RWPE2 (cell line): Measurements from ENCODE around the gene PLCB1.

Experiments
- ATAC-seq: fragments of 200-7000 bp; cut with Tn5 transposase; 3 replicates; pipeline ENCODE4 v1.9.1; 2021; ENCODE audit warnings: low read depth
- DNase-seq: peaks from one replicate; pipeline ENCODE4 v3.0.0-alpha.2; 2020; ENCODE audit warnings: low spot score
- H3K27ac ChIP-seq: fragments of 450-650 bp; 2 replicates; pipeline ENCODE4 v1.5.1; 2017; ENCODE audit warnings: mild to moderate bottlenecking; ENCODE audit not compliant: poor library complexity, severe bottlenecking
- H3K27me3 ChIP-seq: fragments of 250-450 bp; sonication (Bioruptor Pico); 2 replicates; pipeline ENCODE4 v1.5.1; 2021; ENCODE audit warnings: mild to moderate bottlenecking, moderate library complexity; ENCODE audit not compliant: insufficient read depth, poor library complexity, severe bottlenecking
- H3K36me3 ChIP-seq: fragments of 250-450 bp; sonication (Bioruptor Pico); 2 replicates; pipeline ENCODE4 v1.5.1; 2020; ENCODE audit warnings: low read depth, mild to moderate bottlenecking, moderate library complexity
- H3K4me1 ChIP-seq: fragments of 250-450 bp; sonication (Bioruptor Pico); 2 replicates; pipeline ENCODE4 v1.5.1; 2021; ENCODE audit warnings: mild to moderate bottlenecking, moderate library complexity; ENCODE audit not compliant: insufficient read depth, poor library complexity, severe bottlenecking
- H3K4me3 ChIP-seq: fragments of 250-450 bp; sonication (Bioruptor Pico); 2 replicates; pipeline ENCODE4 v1.5.1; 2021; ENCODE audit warnings: mild to moderate bottlenecking, moderate library complexity; ENCODE audit not compliant: severe bottlenecking
- H3K9me3 ChIP-seq: fragments of 250-450 bp; sonication (Bioruptor Pico); 2 replicates; pipeline ENCODE4 v1.5.1; 2021; ENCODE audit warnings: mild to moderate bottlenecking, moderate library complexity; ENCODE audit not compliant: severe bottlenecking
- TF ChIP-seq, protein P1 (sequence below): fragments of 450-650 bp; IDR thresholded peaks from one replicate; pipeline ENCODE4 v1.5.1; 2017; ENCODE audit warnings: mild to moderate bottlenecking, moderate library complexity; ENCODE audit not compliant: poor library complexity, severe bottlenecking

Gene PLCB1

DNA sequence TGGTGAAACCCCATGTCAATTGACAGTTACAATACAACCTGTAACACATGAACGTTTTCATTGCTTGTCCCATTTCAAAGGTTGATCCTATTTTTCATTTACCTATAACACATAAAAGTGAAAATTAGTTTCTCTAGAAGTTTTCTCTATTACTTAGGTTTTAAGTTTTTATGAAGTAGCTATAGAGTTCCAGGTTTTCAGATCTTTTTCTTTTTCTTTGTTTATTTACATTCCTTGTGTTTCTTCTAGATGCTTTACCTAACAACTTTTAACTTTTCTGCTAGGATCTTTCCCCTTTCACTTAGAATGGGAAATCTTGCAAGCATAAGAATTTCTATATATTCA lies 232.6 kb downstream of the PLCB1 start:
- DNase-seq (no peak), ATAC-seq (no peak)
- H3K9me3 ChIP-seq, result no peaks in the 10 kb centered on the region
- TF ChIP-seq, protein P1, sequence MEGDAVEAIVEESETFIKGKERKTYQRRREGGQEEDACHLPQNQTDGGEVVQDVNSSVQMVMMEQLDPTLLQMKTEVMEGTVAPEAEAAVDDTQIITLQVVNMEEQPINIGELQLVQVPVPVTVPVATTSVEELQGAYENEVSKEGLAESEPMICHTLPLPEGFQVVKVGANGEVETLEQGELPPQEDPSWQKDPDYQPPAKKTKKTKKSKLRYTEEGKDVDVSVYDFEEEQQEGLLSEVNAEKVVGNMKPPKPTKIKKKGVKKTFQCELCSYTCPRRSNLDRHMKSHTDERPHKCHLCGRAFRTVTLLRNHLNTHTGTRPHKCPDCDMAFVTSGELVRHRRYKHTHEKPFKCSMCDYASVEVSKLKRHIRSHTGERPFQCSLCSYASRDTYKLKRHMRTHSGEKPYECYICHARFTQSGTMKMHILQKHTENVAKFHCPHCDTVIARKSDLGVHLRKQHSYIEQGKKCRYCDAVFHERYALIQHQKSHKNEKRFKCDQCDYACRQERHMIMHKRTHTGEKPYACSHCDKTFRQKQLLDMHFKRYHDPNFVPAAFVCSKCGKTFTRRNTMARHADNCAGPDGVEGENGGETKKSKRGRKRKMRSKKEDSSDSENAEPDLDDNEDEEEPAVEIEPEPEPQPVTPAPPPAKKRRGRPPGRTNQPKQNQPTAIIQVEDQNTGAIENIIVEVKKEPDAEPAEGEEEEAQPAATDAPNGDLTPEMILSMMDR, result no peak
- no peaks in the 10 kb centered on the region for H3K36me3 ChIP-seq
- no peak overlapping the region for H3K4me3 ChIP-seq
- H3K27ac ChIP-seq, result no peak overlapping the region
- no peaks in the 10 kb centered on the region for H3K4me1 ChIP-seq
- H3K27me3 ChIP-seq, result peaks cover 13% of the 10 kb centered on the region

DNA sequence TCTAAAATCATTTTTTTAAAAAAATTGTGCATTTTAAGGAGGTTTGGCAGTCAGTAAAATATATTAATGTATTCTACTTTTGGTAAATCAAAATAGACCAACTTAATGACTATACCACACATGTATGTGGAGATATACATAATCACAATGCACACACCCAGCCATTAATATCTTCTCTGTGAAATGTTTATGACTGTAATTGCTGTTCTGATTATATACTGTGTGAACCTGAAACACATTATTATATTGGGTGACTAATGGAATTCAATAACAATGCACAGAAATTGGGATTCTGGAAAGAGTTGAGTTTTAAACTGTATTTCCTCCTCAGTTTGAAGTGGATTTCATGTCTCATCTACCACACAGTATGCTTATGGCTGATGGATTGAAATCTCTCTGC lies 233.6 kb downstream of the PLCB1 start:
- DNase-seq (no peak), ATAC-seq (no peak)
- TF ChIP-seq, protein P1, result no peak
- Histone ChIP-seq H3K27ac (no peak overlapping the region), H3K36me3 (no peaks in the 10 kb centered on the region), H3K27me3 (peaks cover 13% of the 10 kb centered on the region), H3K4me3 (no peak overlapping the region), H3K9me3 (no peaks in the 10 kb centered on the region), H3K4me1 (no peaks in the 10 kb centered on the region)

GRCh38 chr20:8366303-8366923 lies 234.3 kb downstream of the PLCB1 start:
- Histone ChIP-seq H3K9me3 (no peaks in the 10 kb centered on the region), H3K4me1 (no peaks in the 10 kb centered on the region), H3K27me3 (peaks cover 13% of the 10 kb centered on the region), H3K36me3 (no peaks in the 10 kb centered on the region), H3K4me3 (no peak overlapping the region), H3K27ac (no peak overlapping the region)
- ATAC-seq (no peak), DNase-seq (no peak)
- TF ChIP-seq, protein P1, result no peak

DNA sequence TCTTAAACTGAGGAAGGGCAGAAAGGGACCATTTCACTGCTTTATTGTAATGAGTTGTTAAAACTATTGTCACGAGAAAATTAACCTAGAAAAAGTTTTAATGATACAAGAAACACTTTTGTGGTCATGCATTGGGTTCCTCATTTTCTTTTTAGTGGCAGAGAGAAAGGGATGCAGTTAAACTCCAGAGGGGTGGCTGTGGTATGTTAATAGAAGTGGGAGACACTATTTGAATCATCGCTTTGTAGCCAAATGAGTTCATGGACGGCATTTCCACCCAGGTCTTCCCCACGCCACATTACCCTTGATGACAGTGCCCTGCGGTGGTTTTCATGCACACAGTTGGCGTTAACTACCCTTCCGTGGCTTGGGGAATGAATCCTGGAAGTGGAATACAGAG lies 235.6 kb downstream of the PLCB1 start:
- Histone ChIP-seq H3K9me3 (no peaks in the 10 kb centered on the region), H3K27me3 (peaks cover 13% of the 10 kb centered on the region), H3K4me3 (no peak overlapping the region), H3K4me1 (no peaks in the 10 kb centered on the region), H3K36me3 (no peaks in the 10 kb centered on the region), H3K27ac (no peak overlapping the region)
- ATAC-seq (no peak), DNase-seq (no peak)
- TF ChIP-seq, protein P1, result no peak

DNA sequence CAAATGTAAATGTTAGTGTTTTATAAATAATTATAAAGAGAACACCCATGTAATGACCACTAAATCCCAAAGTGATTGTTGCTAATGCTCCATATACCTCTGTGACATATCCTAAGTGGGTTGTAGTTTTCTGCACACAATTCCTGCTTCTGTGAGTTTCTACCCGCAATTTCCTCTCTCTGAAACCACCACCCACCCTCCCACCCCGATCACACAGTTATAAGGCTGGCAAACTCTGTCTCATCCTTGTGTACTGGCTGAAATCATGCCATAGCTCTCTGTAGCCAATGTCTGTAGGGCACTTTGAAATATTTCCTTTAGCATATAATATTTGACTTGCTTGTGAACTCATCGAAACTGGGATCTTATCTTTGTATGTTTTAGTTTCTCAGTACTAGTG lies 236.6 kb downstream of the PLCB1 start:
- no peaks in the 10 kb centered on the region for H3K9me3 ChIP-seq
- peaks cover 13% of the 10 kb centered on the region for H3K27me3 ChIP-seq
- ATAC-seq, result no peak
- no peaks in the 10 kb centered on the region for H3K36me3 ChIP-seq
- H3K27ac ChIP-seq, result no peak overlapping the region
- TF ChIP-seq, protein P1, result no peak
- DNase-seq, result no peak
- no peaks in the 10 kb centered on the region for H3K4me1 ChIP-seq
- H3K4me3 ChIP-seq, result no peak overlapping the region
